Large intestine (tissue), 12 donors: ENCODE results near the gene SETD9. TPM values are rescaled to one million over a fixed set of nuclear protein-coding genes. Genes with fewer than 3 reads are reported as not detected.
A peak's percentile ranks its signal among the peaks of the same experiment; 100 is the strongest.

Experiments
- DNase-seq, 2 donors: peaks; one replicate each; pipeline versions ENCODE4 v3.0.0 to v3.0.0-alpha.2; 2013
- H3K27ac ChIP-seq: one replicate; pipeline ENCODE4 v1.5.1; 2013; ENCODE audit warnings: low read length
- H3K27me3 ChIP-seq: 2 replicates; pipeline ENCODE4 v1.6.1; 2013; ENCODE audit warnings: low read length; ENCODE audit not compliant: control insufficient read depth, insufficient read depth
- H3K36me3 ChIP-seq: 2 replicates; pipeline ENCODE4 v1.6.1; 2013; ENCODE audit warnings: low read length; ENCODE audit not compliant: control insufficient read depth, insufficient read depth
- H3K4me1 ChIP-seq: one replicate; pipeline ENCODE4 v1.6.1; 2013; ENCODE audit warnings: low read length; ENCODE audit not compliant: control insufficient read depth, insufficient read depth
- H3K4me3 ChIP-seq: one replicate; pipeline ENCODE4 v1.5.1; 2013; ENCODE audit warnings: low read length
- H3K9me3 ChIP-seq: one replicate; pipeline ENCODE4 v1.6.1; 2013; ENCODE audit warnings: mild to moderate bottlenecking, low read depth, low read length, moderate library complexity; ENCODE audit not compliant: control insufficient read depth
- WGBS: methylation state at CpG from one replicate; pipeline ENCODE4 v1.1.5; 2013; ENCODE audit warnings: low lambda C conversion rate; ENCODE audit not compliant: insufficient coverage; 5-methylcytosine and 5-hydroxymethylcytosine counted together
- long read RNA-seq, 11 donors: transcript quantifications; one replicate each; lab custom pipeline, GENCODE V29; 2026
- polyA plus RNA-seq: library from polyadenylated mRNA; unstranded; fragments of 120-200 nt; gene quantifications from one replicate; pipeline ENCODE4 v1.2.1, GENCODE V29; 2013

Gene SETD9
- polyA plus RNA-seq, result 13.0 TPM
- long read RNA-seq, donor 1, result 0 reads
- long read RNA-seq, donor 2, transcript SETD9-201 (6 exons, 1,619 nt), result major isoform, 8 of 24 reads
- long read RNA-seq, donor 2, partial matches to known transcripts, result 7 of 24 reads
- long read RNA-seq, donor 2, other reads (novel, unspliced or antisense), result 0 of 24 reads
- long read RNA-seq, donor 3, transcript SETD9-202 (5 exons, 1,009 nt), result major isoform, 8 of 21 reads
- long read RNA-seq, donor 3, partial matches to known transcripts, result 8 of 21 reads
- long read RNA-seq, donor 3, other reads (novel, unspliced or antisense), result 0 of 21 reads
- long read RNA-seq, donor 4, partial matches to known transcripts, result 0 of 2 reads
- long read RNA-seq, donor 4, other reads (novel, unspliced or antisense), result 0 of 2 reads
- long read RNA-seq, donor 5, partial matches to known transcripts, result 0 of 7 reads
- long read RNA-seq, donor 5, other reads (novel, unspliced or antisense), result 0 of 7 reads
- long read RNA-seq, donor 6, transcript SETD9-201 (6 exons, 1,619 nt), result major isoform, 6 of 10 reads
- long read RNA-seq, donor 6, partial matches to known transcripts, result 0 of 10 reads
- long read RNA-seq, donor 6, other reads (novel, unspliced or antisense), result 0 of 10 reads
- long read RNA-seq, donor 7, partial matches to known transcripts, result 0 of 1 reads
- long read RNA-seq, donor 7, other reads (novel, unspliced or antisense), result 0 of 1 reads
- long read RNA-seq, donor 8, partial matches to known transcripts, result 12 of 18 reads
- long read RNA-seq, donor 8, other reads (novel, unspliced or antisense), result 0 of 18 reads
- long read RNA-seq, donor 9, partial matches to known transcripts, result 5 of 9 reads
- long read RNA-seq, donor 9, other reads (novel, unspliced or antisense), result 0 of 9 reads
- long read RNA-seq, donor 10, transcript SETD9-202 (5 exons, 1,009 nt), result major isoform, 5 of 14 reads
- long read RNA-seq, donor 10, partial matches to known transcripts, result 5 of 14 reads
- long read RNA-seq, donor 10, other reads (novel, unspliced or antisense), result 0 of 14 reads
- long read RNA-seq, donor 11, partial matches to known transcripts, result 5 of 13 reads
- long read RNA-seq, donor 11, other reads (novel, unspliced or antisense), result 0 of 13 reads

DNA sequence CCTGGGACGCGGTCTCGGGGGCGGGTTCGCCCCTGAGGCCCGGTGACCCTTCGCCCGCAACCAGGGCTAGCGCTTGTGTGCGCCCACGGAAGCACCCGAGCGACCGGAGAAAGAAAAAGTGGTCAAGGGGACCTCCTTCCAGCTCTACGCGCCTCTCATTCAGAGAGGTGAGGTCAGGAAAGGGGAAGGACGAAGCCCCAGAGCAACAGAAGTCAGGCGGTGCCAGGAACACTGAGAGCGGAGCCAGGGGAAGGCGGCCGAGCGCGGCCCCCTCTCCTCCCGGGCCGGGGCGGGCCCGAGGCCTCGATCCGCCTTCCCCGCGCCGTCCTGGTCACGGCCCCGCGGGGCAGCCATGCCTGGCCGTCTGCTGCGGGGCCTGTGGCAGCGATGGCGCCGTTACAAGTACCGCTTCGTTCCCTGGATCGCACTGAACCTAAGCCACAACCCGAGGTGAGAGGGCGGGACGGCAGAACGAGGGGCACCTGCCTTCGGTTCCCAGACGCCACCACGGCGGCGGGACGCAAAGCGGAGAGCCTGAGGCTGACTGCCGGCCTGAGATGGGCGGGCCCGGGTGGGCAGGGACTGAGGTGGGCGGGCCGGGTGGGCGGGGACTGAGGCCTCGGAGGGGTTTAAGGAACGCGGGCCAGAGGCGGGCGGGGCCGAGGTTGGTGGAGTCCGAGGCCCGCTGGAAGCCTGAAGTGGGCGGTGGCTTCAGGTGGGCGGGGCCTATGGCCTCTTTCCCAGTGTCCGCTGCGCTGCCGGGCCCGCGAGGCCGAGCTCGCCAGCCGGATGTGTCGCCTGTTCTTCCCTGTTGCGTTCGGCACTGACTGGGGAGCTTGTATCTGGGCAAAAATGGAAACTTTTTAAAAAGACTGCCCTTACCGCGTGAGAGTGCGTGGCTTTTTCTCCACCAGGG is at the start of gene SETD9:
TSS of gene SETD9 (plus strand) at position 303 of the 916 bp plus-strand sequence. CDS start at position 353, 50 bp downstream.
- Histone ChIP-seq H3K4me3 (peak within 1 kb of the TSS; percentile 74), H3K9me3 (no peaks in the 10 kb centered on the region), H3K36me3 (no peaks in the 10 kb centered on the region), H3K27ac (peak within 1 kb of the TSS; percentile 99), H3K4me1 (peaks cover 4% of the 10 kb centered on the region), H3K27me3 (no peaks in the 10 kb centered on the region)
- DNase-seq, result peak; percentile 97 to 98
- no CpG with 5 or more reads among the region's 84 CpGs for WGBS

DNA sequence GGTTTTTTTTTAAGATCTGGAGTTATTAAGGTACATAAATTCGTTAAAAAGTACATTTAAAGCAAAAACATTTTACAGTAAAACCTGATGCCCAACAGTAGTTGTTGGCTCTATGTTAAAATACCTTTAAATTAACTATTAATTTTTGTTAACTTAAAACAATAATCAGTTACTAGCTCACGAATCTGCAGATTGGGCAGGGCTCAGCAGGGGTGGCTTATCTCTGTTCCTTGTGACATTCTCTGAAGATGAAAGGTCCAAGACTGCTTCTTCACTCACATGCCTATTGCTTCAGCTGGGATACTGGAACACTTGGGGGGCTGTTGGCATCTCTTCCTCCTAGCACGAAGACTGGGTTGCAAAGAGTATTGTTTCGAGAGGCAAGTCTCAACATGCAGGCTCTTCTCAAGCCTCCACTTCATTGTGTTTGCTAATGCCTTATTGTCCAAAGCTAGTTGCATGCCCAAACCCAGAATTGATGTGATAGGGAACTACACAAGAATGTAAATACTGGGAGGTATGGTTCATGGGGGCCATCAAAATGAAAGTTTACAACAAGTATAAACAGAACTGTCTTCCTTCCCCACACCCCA is 47.4 kb upstream of the SETD9 start:
- Histone ChIP-seq H3K36me3 (peaks cover 37% of the 10 kb centered on the region), H3K27ac (no peak overlapping the region), H3K4me3 (no peak overlapping the region), H3K27me3 (no peaks in the 10 kb centered on the region), H3K4me1 (peaks cover 11% of the 10 kb centered on the region), H3K9me3 (no peaks in the 10 kb centered on the region)
- 83% methylated on average over 1 of the region's 4 CpGs for WGBS
- DNase-seq, result no peak

DNA sequence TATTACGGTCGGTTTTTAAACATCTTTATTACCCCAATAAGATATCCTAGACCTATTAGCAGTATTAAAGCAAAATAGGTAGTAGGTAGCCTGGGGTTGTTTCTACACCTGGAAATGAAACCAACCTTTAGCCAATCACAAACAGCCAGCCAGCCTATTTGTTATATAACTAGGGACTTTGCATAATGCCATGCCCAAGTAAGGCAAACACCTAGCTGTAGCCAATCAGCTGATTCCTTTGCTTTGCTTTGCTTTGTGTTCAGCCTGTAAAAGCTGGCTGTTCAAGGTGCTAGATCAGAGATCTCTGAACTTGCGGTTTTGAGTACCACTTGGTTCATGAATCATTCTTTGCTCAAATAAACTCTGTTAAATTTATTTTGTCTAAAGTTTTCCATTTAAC is 46.5 kb upstream of the SETD9 start:
- Histone ChIP-seq H3K4me3 (no peak overlapping the region), H3K36me3 (peaks cover 37% of the 10 kb centered on the region), H3K9me3 (no peaks in the 10 kb centered on the region), H3K27me3 (no peaks in the 10 kb centered on the region), H3K4me1 (peaks cover 9% of the 10 kb centered on the region), H3K27ac (no peak overlapping the region)
- no CpG with 5 or more reads among the region's 3 CpGs for WGBS
- no peak for DNase-seq

DNA sequence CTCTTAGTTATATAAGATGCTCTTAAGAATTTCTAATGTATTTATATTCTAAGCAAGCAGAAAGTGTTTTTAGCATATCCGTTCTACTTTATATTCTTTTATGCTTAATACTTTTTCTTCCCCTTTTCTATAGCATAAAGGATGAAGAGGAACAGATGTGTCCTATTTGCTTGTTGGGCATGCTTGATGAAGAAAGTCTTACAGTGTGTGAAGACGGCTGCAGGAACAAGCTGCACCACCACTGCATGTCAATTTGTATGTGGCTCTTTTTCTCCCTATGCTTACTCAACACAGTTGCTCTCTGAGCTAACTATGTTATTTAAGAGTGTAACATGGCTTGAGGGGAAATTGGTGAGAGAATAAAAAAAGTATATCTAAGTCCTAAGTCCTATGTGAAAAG is 37.6 kb upstream of the SETD9 start:
- no peaks in the 10 kb centered on the region for H3K4me1 ChIP-seq
- H3K27me3 ChIP-seq, result no peaks in the 10 kb centered on the region
- peaks cover 36% of the 10 kb centered on the region for H3K36me3 ChIP-seq
- H3K27ac ChIP-seq, result no peak overlapping the region
- no peaks in the 10 kb centered on the region for H3K9me3 ChIP-seq
- no peak overlapping the region for H3K4me3 ChIP-seq
- 100% methylated on average over 1 of the region's 2 CpGs for WGBS
- DNase-seq, result no peak

- H3K4me3 ChIP-seq, result no peak overlapping the region
- H3K27me3 ChIP-seq, result no peaks in the 10 kb centered on the region
- no peak overlapping the region for H3K27ac ChIP-seq
- H3K9me3 ChIP-seq, result no peaks in the 10 kb centered on the region
- WGBS, result 90% methylated on average over 1 of the region's 3 CpGs
- H3K36me3 ChIP-seq, result peaks cover 43% of the 10 kb centered on the region
- no peaks in the 10 kb centered on the region for H3K4me1 ChIP-seq
- DNase-seq, result no peak
Observed at GRCh38 chr5:56873056-56873455, 36.3 kb upstream of the SETD9 start.

DNA sequence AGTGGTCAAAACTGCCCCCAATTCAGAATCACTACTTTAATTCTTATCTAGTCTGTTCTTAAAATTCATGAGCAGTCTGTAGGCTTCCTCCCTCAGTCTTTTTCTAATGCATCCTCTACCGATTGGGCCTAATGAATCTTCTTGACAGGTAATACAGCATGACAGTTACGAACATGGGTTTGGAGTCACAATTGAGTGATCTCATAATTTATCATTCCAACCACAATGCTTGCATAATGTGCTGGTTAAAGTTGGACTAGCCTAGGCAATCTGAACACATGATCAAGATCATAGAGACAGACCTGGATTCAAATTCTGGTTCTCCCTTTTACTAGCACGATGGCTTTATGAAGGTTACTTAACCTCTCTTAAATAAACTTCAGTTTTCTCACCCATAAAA is 33.1 kb upstream of the SETD9 start:
- H3K9me3 ChIP-seq, result no peaks in the 10 kb centered on the region
- 60% methylated on average over 1 of the region's 3 CpGs for WGBS
- H3K27ac ChIP-seq, result no peak overlapping the region
- no peak overlapping the region for H3K4me3 ChIP-seq
- no peaks in the 10 kb centered on the region for H3K27me3 ChIP-seq
- no peak for DNase-seq
- peaks cover 51% of the 10 kb centered on the region for H3K36me3 ChIP-seq
- H3K4me1 ChIP-seq, result no peaks in the 10 kb centered on the region

- Histone ChIP-seq H3K4me3 (no peak overlapping the region), H3K9me3 (no peaks in the 10 kb centered on the region), H3K27me3 (no peaks in the 10 kb centered on the region), H3K36me3 (peaks cover 69% of the 10 kb centered on the region), H3K27ac (no peak overlapping the region), H3K4me1 (no peaks in the 10 kb centered on the region)
- WGBS, result no CpG with 5 or more reads among the region's 5 CpGs
- DNase-seq, result no peak
Observed at GRCh38 chr5:56881571-56881970, 27.8 kb upstream of the SETD9 start.

- H3K36me3 ChIP-seq, result peaks cover 34% of the 10 kb centered on the region
- 100% methylated on average over 2 of the region's 5 CpGs for WGBS
Observed at GRCh38 chr5:56893251-56893951, 16.0 kb upstream of the SETD9 start.

GRCh38 chr5:56896763-56897162 is 12.6 kb upstream of the SETD9 start:
- DNase-seq, result no peak
- Histone ChIP-seq H3K4me1 (no peaks in the 10 kb centered on the region), H3K9me3 (no peaks in the 10 kb centered on the region), H3K4me3 (no peak overlapping the region), H3K27ac (no peak overlapping the region), H3K36me3 (peaks cover 15% of the 10 kb centered on the region), H3K27me3 (no peaks in the 10 kb centered on the region)
- WGBS, result 100% methylated on average over 1 of the region's 4 CpGs

More at GRCh38 chr5:56893251-56893951, 16.0 kb upstream of the SETD9 start:
- Histone ChIP-seq H3K9me3 (no peaks in the 10 kb centered on the region), H3K4me1 (no peaks in the 10 kb centered on the region), H3K27me3 (no peaks in the 10 kb centered on the region), H3K27ac (no peak overlapping the region), H3K4me3 (no peak overlapping the region)
- DNase-seq, result no peak
